NCI-H1930 (cell line): Measurements from ENCODE around the gene CCDC179.
A peak's percentile ranks its signal among the peaks of the same experiment; 100 is the strongest.

Experiments
- DNase-seq, 2 experiments: peaks; one replicate each; lab custom pipeline; 2025; lab: John Stamatoyannopoulos, UW

The CCDC179 gene

GRCh38 chr11:22860241-22860640 lies at the start of gene CCDC179:
TSS of gene CCDC179 (minus strand) at chr11:22860474. CDS start at chr11:22860421, 53 bp downstream.
- DNase-seq: no peak

GRCh38 chr11:22903782-22904181 lies 43.5 kb upstream of the CCDC179 start:
- DNase-seq: no peak

GRCh38 chr11:22901603-22902002 lies 41.3 kb upstream of the CCDC179 start:
- DNase-seq: no peak

GRCh38 chr11:22900764-22901486 lies 40.7 kb upstream of the CCDC179 start:
- no peak for DNase-seq

- no peak for DNase-seq
These were observed 37.8 kb upstream of the CCDC179 start for GRCh38 chr11:22898036-22898435.

- no peak for DNase-seq
These were observed 30.0 kb upstream of the CCDC179 start for GRCh38 chr11:22890227-22890626.

- DNase-seq: no peak
These were observed 23.9 kb upstream of the CCDC179 start for GRCh38 chr11:22884217-22884616.

GRCh38 chr11:22879630-22880029 lies 19.4 kb upstream of the CCDC179 start:
- DNase-seq: no peak

- no peak for DNase-seq
These were observed 18.3 kb upstream of the CCDC179 start for GRCh38 chr11:22878604-22879003.

- no peak for DNase-seq
These were observed 17.8 kb upstream of the CCDC179 start for GRCh38 chr11:22878039-22878438.

- DNase-seq: peak; percentile 77 to 80
These were observed 15.7 kb upstream of the CCDC179 start for GRCh38 chr11:22875869-22876473.

GRCh38 chr11:22869325-22869724 lies 9.1 kb upstream of the CCDC179 start:
- DNase-seq: no peak

GRCh38 chr11:22859756-22860155 lies 518 bp downstream of the CCDC179 start:
- no peak for DNase-seq

GRCh38 chr11:22851477-22851876 lies 8.8 kb downstream of the CCDC179 start:
- no peak for DNase-seq

- DNase-seq: no peak
These were observed 13.5 kb downstream of the CCDC179 start for GRCh38 chr11:22846726-22847125.

- no peak for DNase-seq
These were observed 27.8 kb downstream of the CCDC179 start for GRCh38 chr11:22832315-22833015.

GRCh38 chr11:22830082-22830414 lies 30.2 kb downstream of the CCDC179 start:
- DNase-seq: no peak

- peak; percentile 92 to 94 for DNase-seq
These were observed 30.8 kb downstream of the CCDC179 start, which contains the start of gene SVIP for GRCh38 chr11:22829231-22830081. TSS of gene SVIP (minus strand) at chr11:22829801. CDS start at chr11:22829748, 53 bp downstream.

GRCh38 chr11:22828373-22828772 lies 31.9 kb downstream of the CCDC179 start:
- DNase-seq: no peak

- DNase-seq: no peak
These were observed 38.1 kb downstream of the CCDC179 start for GRCh38 chr11:22822203-22822602.

- DNase-seq: no peak
These were observed 50.4 kb downstream of the CCDC179 start for GRCh38 chr11:22809893-22810292.

GRCh38 chr11:22808571-22809197 lies 51.6 kb downstream of the CCDC179 start:
- no peak for DNase-seq
